Measurements from ENCODE around the gene CES2.
"Not testable (repeated sequence)": the region's sequence is repeated elsewhere in the genome, so short reads cannot be mapped to it uniquely, and the experiment has no call there.

The CES2 gene

GRCh38 chr16:66954097-66954659 lies 18.9 kb downstream of the CES2 start:
- peak; percentile 56 for DNase-seq

DNA sequence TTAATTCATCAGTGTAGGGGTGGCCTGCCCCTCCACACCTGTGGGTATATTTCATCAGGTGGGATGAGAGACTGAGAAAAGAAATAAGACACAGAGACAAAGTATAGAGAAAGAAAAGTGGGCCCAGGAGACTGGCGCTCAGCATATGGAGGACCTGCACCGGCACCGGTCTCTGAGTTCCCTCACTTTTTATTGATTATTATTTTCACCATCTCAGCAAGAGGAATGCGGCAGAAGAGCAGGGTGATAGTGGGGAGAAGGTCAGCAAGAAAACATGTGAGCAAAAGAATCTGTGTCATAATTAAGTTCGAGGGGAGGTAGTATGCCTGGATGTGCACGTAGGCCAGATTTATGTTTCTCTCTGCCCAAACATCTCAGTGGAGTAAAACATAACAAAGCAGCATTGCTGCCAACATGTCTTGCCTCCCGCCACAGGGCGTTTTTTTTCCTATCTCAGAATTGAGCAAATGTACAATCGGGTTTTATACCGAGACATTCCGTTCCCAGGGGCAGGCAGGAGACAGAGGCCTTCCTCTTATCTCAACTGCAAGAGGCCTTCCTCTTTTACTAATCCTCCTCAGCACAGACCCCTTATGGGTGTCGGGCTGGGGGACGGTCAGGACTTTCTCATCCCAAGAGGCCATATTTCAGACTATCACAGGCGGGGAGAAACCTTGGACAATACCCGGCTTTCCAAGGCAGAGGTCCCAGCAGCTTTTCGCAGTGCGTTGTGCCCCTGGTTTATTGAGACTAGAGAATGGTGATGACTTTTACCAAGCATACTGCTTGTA lies 20.2 kb downstream of the CES2 start:
- not testable (repeated sequence) for DNase-seq

GRCh38 chr16:66956154-66956457 lies 20.8 kb downstream of the CES2 start:
- DNase-seq = not testable (repeated sequence)

- DNase-seq = no peak
Observed at GRCh38 chr16:66958857-66959703, 23.8 kb downstream of the CES2 start.

DNA sequence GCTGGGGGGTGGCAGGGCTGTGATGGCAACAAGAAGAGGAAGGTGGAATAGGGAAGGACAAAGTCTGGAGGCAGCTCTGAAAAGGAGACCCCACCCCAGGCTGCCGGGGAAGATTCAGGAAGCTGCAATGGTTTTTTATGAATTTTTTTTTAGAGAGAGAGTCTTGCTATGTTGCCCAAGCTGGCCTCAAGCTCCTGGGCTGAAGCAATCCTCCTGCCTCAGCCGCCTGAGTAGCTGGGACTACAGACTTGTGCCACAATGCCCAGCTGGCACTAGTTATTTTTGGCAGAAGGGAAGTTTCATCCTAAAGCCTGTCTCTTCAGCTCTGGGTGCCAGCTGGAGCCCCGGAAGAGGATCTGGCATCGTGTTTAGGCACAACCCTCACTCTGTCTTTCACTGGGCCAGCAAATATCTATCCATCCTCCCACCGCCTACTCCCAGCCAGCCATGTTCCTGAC lies 24.4 kb downstream of the CES2 start:
- no peak for DNase-seq

DNA sequence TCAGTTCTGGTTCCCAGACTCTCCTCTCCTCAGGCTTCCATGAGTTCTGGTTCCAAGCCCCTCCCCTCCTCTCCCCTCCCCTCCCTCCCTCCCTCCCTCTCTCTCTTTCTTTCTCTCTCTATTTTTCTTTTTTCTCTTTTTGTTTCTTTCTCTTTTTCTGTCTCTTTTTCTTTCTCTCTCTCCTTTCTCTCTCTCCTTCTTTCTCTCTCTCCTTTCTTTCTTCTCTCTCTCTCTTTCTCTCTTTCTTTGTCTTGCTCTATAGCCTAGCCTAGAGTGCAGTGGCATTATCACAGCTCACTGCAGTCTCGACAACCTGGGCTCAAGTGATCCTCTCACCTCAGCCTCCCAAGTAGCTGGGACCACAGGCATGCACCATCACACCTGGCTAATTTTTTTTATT lies 25.0 kb downstream of the CES2 start:
- no peak for DNase-seq

DNA sequence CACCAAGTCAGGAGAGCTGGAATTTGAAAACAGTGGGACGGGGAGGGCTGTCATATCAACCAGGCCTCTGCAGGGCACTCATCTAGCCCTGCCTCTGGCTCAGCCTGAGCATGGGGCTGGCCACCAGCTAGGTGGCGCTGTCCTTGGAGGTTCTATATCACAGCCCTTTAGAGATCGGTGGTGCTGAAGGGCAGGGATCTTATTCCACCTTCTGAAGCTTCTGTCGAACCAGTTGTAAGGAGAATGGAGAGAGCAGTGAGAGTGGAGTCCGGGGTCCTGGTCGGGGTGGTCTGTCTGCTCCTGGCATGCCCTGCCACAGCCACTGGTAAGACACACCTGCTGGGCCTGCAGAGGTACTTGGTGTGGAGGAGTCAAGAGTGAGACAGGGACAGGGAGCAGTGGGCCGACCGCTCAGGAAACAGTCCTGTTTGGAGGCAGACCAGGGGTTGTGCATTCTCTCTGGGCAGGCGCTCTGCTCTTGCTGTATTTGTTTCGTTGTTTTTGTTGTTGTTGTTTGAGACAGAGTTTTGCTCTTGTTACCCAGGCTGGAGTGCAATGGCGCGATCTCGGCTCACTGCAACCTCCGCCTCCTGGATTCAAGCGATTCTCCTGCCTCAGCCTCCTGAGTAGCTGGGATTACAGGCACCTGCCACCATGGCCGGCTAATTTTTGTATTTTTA lies 25.9 kb downstream of the CES2 start, which contains the start of gene CES3:
CES3 (plus strand) TSS at position 202 of the 680 bp plus-strand sequence; CDS start at position 244, 42 bp downstream.
- DNase-seq = peak; percentile 48

GRCh38 chr16:66961914-66962313 lies 26.6 kb downstream of the CES2 start:
- no peak for DNase-seq

GRCh38 chr16:66964049-66964448 lies 28.7 kb downstream of the CES2 start:
- no peak for DNase-seq

GRCh38 chr16:66968847-66969246 lies 33.5 kb downstream of the CES2 start:
- DNase-seq = no peak

- DNase-seq = no peak
Observed at GRCh38 chr16:66970775-66971720, 35.7 kb downstream of the CES2 start.

GRCh38 chr16:66972983-66973382 lies 37.7 kb downstream of the CES2 start:
- DNase-seq = no peak

GRCh38 chr16:66973716-66974115 lies 38.4 kb downstream of the CES2 start:
- no peak for DNase-seq

- not testable (repeated sequence) for DNase-seq
Observed at GRCh38 chr16:66974156-66974931, 39.0 kb downstream of the CES2 start.

DNA sequence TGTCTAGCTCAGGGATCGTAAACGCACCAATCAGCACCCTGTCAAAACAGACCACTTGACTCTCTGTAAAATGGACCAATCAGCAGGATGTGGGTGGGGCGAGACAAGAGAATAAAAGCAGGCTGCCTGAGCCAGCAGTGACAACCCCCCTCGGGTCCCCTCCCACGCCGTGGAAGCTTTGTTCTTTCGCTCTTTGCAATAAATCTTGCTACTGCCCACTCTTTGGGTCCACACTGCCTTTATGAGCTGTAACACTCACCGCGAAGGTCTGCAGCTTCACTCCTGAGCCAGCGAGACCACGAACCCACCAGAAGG lies 39.6 kb downstream of the CES2 start:
- DNase-seq = not testable (repeated sequence)

- DNase-seq = no peak
Observed at GRCh38 chr16:66975302-66975893, 40.1 kb downstream of the CES2 start.

GRCh38 chr16:66976746-66977145 lies 41.4 kb downstream of the CES2 start:
- DNase-seq = no peak

DNA sequence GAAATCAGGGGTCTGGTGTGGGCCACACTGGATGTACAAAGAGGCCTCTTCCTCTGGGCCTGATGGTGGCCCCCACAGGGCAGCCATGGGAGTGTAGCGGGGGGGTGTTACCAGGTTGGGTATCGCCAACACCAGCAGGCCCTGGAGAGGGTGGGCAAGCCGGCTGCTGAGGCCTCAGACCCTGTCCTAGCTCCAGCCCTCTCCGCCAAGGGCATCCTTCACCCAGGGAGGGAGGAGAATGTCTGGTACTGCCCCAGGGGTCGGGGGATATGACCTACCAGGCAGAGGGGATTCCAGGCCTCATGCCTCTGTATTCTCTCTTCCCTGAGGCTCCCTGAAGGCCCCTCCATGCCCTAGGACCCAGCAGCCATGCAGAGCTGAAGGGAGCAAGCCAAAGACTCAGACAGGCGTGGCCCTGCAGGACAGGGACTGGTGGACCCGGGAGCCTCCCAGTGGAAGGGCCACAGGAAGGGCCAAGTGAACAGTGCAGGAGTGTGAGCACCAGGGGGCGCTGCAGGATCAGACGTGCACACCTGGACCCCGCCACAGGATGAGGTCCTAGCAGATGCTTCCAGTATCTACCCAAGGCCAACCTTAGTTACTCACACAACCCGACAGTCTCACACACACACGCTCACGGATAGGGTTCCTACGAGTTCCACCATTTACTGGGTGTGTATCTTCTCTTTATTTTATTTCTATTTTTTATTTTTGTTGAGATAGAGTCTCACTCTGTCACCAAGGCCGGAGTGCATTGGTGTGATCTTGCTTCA lies 42.2 kb downstream of the CES2 start:
- peak; percentile 65 for DNase-seq

DNA sequence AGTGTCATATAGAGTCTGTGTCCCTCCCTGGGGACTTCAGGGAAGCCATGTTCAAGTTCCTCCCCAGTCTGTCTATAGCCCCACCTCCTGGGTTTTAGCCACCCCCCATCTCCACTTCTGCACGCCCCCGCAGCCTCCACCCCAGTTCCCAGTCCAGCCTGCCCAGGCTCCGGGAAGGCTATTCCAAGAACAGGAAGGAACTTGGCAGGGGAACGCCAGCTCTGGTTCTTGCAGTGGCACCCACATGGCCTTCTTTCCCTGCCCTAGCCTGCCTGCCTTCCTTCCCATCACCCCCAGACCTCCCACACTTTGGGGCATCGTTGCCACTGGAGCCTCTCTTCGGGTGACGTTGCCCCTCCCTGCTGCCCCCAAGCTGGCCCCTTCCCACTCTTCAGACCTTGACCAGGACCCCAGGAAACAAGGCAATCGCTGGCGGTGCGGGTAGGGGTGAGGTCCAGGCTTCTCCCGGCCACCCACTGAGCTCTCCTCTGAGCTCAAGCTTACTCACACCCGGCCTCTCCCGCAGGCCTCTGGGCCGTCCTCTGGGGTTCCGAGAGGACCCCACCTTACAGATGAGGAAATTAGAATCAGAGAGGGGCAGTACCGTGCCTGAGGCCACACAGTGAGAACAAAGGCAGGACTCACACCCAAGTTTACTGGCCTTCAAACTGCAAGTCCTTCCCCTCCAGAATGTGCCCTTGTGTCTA lies 43.8 kb downstream of the CES2 start:
- no peak for DNase-seq
